ENCODE data around the gene KCNJ6. TPM values are rescaled to one million over a fixed set of nuclear protein-coding genes. Genes with fewer than 3 reads are reported as not detected.
"Not testable (repeated sequence)": the region's sequence is repeated elsewhere in the genome, so short reads cannot be mapped to it uniquely, and the experiment has no call there.

The KCNJ6 gene
- total RNA-seq, 1 experiment from 2014 or later = not detected

GRCh38 chr21:37742115-37742514, 174.1 kb downstream of the KCNJ6 start:
- no peak for DNase-seq (ENCODE audit: low spot score)

DNA sequence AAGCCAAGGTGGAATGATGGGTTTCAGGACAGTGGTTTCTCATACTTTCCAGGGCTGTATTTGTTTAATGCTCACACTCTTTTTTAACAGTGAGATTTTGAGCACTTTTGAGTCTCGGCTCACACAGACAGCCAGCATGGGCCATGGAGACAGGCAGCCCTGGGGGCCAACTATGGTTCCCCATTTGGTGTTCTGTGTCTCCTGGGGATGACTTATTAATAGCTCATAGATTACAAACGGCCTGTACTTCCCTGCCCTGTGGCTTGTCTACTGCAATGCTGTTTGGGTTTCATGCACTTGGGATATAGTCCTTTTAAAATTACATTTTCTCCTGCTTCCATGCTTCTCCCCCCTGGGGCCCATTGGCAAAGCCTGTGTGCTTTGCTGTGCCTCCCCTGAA, 178.3 kb downstream of the KCNJ6 start:
- DNase-seq (ENCODE audit: low spot score) = no peak

GRCh38 chr21:37737507-37737906, 178.8 kb downstream of the KCNJ6 start:
- DNase-seq (ENCODE audit: low spot score) = no peak

DNA sequence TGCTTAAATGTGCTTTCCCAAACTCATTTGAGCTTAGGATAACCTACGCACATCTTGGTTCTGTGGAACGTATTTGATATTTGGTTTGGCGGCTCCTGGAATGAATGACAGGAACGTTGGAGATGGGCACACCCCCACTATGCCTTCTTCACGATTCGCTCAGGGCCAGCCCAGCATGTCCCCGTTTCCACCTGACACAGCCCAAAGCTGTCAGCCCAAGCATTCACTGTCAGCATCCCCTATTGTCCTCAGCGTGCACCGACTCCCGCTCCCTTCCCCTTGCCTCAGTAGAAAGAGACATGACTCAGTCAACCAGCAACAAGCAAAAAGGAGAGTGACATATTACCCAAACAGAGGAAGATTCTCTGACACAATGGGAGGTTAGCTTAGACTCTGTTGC, 181.4 kb downstream of the KCNJ6 start:
- DNase-seq (ENCODE audit: low spot score) = no peak

- DNase-seq (ENCODE audit: low spot score) = no peak
These were observed 183.3 kb downstream of the KCNJ6 start for GRCh38 chr21:37732927-37733326.

- DNase-seq (ENCODE audit: low spot score) = no peak
These were observed 192.1 kb downstream of the KCNJ6 start for GRCh38 chr21:37724201-37724600.

GRCh38 chr21:37717534-37717933, 198.7 kb downstream of the KCNJ6 start:
- DNase-seq (ENCODE audit: low spot score) = no peak

DNA sequence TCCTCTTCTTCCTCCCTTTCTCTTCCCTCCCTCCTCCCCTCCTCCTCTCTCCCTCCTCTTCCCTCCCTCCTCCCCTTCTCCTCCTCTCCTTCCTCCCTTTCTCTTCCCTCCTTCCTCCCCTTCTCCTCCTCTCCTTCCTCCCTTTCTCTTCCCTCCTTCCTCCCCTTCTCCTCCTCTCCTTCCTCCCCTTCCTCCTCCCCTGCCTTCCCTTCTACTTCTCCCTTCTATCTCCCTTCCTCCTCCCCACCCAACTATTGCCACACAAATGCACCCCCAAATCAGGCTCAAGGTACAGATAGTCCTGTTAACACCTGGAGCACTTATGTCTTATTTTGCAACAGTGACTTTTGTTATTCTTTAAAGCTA, 203.7 kb downstream of the KCNJ6 start:
- DNase-seq (ENCODE audit: low spot score) = not testable (repeated sequence)

GRCh38 chr21:37711836-37712568, 204.3 kb downstream of the KCNJ6 start:
- peak; percentile 74 for DNase-seq (ENCODE audit: low spot score)

- DNase-seq (ENCODE audit: low spot score) = no peak
These were observed 204.9 kb downstream of the KCNJ6 start for GRCh38 chr21:37711286-37711829.

GRCh38 chr21:37710546-37711285, 205.5 kb downstream of the KCNJ6 start:
- no peak for DNase-seq (ENCODE audit: low spot score)

GRCh38 chr21:37704751-37705150, 211.5 kb downstream of the KCNJ6 start:
- no peak for DNase-seq (ENCODE audit: low spot score)

GRCh38 chr21:37702241-37702640, 214.0 kb downstream of the KCNJ6 start:
- DNase-seq (ENCODE audit: low spot score) = no peak

DNA sequence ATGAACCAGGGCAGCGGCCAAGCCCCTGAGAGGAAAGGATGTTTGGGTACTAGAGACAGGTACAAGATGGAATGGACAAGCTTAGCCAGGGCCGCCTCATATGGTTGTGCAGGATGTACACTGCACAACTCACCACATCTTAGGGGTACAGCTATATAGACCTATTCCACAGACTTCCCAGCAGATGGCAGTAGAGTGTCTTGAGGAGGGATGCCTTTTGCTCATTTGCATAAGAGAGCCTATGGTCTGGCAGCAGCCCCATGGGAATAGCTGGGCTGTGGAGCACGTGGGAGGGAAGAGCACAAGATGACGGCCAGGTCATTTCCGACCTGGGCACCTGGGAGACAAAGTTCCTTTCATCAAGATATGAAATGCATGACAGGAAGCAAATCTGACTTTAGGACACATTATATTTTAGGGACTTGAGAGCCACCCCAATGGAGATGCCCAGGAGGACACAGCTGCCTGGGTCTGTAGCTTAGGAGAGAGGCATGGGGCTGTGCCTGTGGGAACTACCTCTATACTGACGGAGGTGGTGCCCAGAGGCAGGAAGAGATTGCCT, 215.5 kb downstream of the KCNJ6 start:
- peak; percentile 61 for DNase-seq (ENCODE audit: low spot score)

DNA sequence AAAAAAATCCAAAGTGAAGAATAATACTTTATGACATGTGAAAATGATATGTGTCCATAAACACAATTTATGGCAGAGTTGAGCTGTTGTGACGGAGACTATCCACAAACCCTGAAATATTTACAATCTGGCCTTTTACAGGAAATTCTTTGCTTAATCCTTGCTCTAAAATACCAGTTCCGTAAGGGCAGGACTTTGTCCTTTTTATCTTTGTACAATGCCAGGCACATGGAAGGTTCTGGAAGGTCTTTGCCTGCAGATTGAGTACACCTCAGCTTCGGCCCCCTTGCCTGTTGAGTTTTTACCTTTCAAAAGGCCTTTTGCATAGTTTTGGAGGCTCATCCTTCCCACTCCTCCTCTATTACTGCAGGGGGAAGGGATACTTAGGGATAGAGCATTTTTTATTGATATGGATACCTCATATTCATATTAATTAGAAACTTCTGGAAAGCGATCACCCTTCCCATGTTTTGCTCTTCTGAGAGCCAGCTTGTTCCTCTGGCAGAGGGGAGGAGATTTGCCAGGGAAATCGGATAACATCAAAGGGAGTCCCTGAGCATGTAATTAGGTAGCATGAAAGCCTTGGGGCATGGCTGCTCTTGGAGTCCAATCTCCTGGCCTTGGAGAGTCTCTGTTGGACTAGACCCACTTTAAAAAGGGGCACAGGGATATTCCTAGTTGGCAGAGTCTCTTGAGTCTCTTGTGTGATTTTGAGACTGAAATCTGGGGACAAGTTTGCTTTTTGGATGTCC, 217.1 kb downstream of the KCNJ6 start:
- DNase-seq (ENCODE audit: low spot score) = no peak

- no peak for DNase-seq (ENCODE audit: low spot score)
These were observed 219.3 kb downstream of the KCNJ6 start for GRCh38 chr21:37696936-37697335.

DNA sequence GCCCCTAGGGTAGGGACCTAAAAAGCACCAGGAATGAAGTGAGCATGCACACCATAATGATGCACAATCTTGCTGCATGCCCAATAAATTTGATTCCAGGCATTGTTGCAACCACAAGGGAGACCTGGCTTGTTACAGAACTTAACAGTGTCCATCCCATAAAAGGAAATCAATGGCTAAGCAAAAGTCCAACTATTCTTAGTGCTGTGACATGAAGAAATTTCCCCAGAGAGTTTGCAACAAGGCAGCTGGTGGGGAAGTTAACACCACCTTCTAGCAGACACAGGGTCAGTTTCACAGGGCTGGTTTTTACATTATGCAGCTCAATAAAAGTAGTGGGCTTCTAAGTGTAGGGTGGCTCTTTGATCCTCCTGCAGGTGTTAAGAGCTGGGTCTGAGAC, 221.1 kb downstream of the KCNJ6 start:
- DNase-seq (ENCODE audit: low spot score) = no peak

- no peak for DNase-seq (ENCODE audit: low spot score)
These were observed 227.2 kb downstream of the KCNJ6 start for GRCh38 chr21:37688952-37689659.

GRCh38 chr21:37686991-37687810, 229.1 kb downstream of the KCNJ6 start:
- no peak for DNase-seq (ENCODE audit: low spot score)

DNA sequence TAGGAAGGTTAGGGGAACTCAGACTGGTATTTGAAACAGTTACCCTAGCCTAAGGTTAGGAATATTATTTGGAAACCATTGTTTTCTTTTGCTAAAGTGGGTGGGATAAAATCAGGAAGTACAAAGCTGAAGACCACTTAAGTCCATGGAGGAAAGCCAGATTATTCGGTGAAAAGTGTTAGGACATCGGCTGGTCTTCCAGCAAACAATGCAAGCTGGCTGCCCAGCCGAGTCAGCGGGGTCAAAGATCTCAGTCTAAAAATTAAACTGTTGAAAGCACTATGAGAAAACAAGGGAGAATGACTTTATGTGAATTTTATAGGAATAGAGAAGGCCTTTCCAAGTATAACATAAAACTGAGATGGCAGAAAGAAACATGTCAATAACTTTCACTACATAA, 231.7 kb downstream of the KCNJ6 start:
- DNase-seq (ENCODE audit: low spot score) = no peak
